Measurements from ENCODE around the gene PLPP1.
"Not testable (repeated sequence)": the region's sequence is repeated elsewhere in the genome, so short reads cannot be mapped to it uniquely, and the experiment has no call there.

Gene PLPP1

GRCh38 chr5:55544341-55544740, 9.6 kb upstream of the PLPP1 start:
- DNase-seq: no peak

- no peak for DNase-seq
Observed at GRCh38 chr5:55541056-55541635, 6.4 kb upstream of the PLPP1 start.

GRCh38 chr5:55540525-55540924, 5.8 kb upstream of the PLPP1 start:
- no peak for DNase-seq

- DNase-seq: no peak
Observed at GRCh38 chr5:55540024-55540423, 5.3 kb upstream of the PLPP1 start.

GRCh38 chr5:55538661-55539060, 3.9 kb upstream of the PLPP1 start:
- DNase-seq: no peak

GRCh38 chr5:55537315-55537714, 2.6 kb upstream of the PLPP1 start:
- not testable (repeated sequence) for DNase-seq

GRCh38 chr5:55535199-55535905, 588 bp upstream of the PLPP1 start:
- no peak for DNase-seq

- DNase-seq: no peak
Observed at GRCh38 chr5:55533521-55534435, 986 bp downstream of the PLPP1 start.

GRCh38 chr5:55530669-55531068, 4.1 kb downstream of the PLPP1 start:
- DNase-seq: no peak

- DNase-seq: no peak
Observed at GRCh38 chr5:55524816-55525215, 9.9 kb downstream of the PLPP1 start.

- DNase-seq: no peak
Observed at GRCh38 chr5:55523293-55523692, 11.5 kb downstream of the PLPP1 start.

GRCh38 chr5:55521881-55522280, 12.9 kb downstream of the PLPP1 start:
- no peak for DNase-seq

GRCh38 chr5:55520117-55520839, 14.5 kb downstream of the PLPP1 start:
- no peak for DNase-seq

GRCh38 chr5:55518831-55519390, 15.9 kb downstream of the PLPP1 start:
- no peak for DNase-seq

GRCh38 chr5:55517804-55518203, 17.0 kb downstream of the PLPP1 start:
- no peak for DNase-seq

- DNase-seq: no peak
Observed at GRCh38 chr5:55511010-55511409, 23.8 kb downstream of the PLPP1 start.

- no peak for DNase-seq
Observed at GRCh38 chr5:55510523-55510880, 24.3 kb downstream of the PLPP1 start.

GRCh38 chr5:55509796-55510522, 24.8 kb downstream of the PLPP1 start:
- DNase-seq: no peak

GRCh38 chr5:55509097-55509496, 25.7 kb downstream of the PLPP1 start:
- DNase-seq: no peak

- no peak for DNase-seq
Observed at GRCh38 chr5:55507574-55507973, 27.2 kb downstream of the PLPP1 start.

- not testable (repeated sequence) for DNase-seq
Observed at GRCh38 chr5:55505711-55506110, 29.1 kb downstream of the PLPP1 start.

GRCh38 chr5:55503917-55504316, 30.8 kb downstream of the PLPP1 start:
- DNase-seq: not testable (repeated sequence)

All from activated naive CD4-positive, alpha-beta T cell treated with Interleukin-2 at 50 U/mL for 16 hours (primary cell).